ENCODE measurements around the gene PDIA5.
"Not testable (repeated sequence)": the region's sequence is repeated elsewhere in the genome, so short reads cannot be mapped to it uniquely, and the experiment has no call there.

Gene PDIA5

GRCh38 chr3:123110976-123111615 lies 44.3 kb downstream of the PDIA5 start:
- no peak for DNase-seq (ENCODE audit: low spot score)
- no peak for TF ChIP-seq CTCF (IDR thresholded peaks at IDR 0.05; ENCODE audit: extremely low read depth, missing control alignments)

GRCh38 chr3:123111640-123112039 lies 44.8 kb downstream of the PDIA5 start:
- no peak for TF ChIP-seq CTCF (IDR thresholded peaks at IDR 0.05; ENCODE audit: extremely low read depth, missing control alignments)
- DNase-seq (ENCODE audit: low spot score), result no peak

- no peak for TF ChIP-seq CTCF (IDR thresholded peaks at IDR 0.05; ENCODE audit: extremely low read depth, missing control alignments)
- no peak for DNase-seq (ENCODE audit: low spot score)
These were observed 45.4 kb downstream of the PDIA5 start for GRCh38 chr3:123112232-123112631.

GRCh38 chr3:123112656-123113055 lies 45.8 kb downstream of the PDIA5 start:
- not testable (repeated sequence) for DNase-seq (ENCODE audit: low spot score)

- peak; percentile 24 for DNase-seq (ENCODE audit: low spot score)
- no peak for TF ChIP-seq CTCF (IDR thresholded peaks at IDR 0.05; ENCODE audit: extremely low read depth, missing control alignments)
These were observed 47.1 kb downstream of the PDIA5 start for GRCh38 chr3:123113889-123114450.

- TF ChIP-seq CTCF (IDR thresholded peaks at IDR 0.05; ENCODE audit: extremely low read depth, missing control alignments), result no peak
- no peak for DNase-seq (ENCODE audit: low spot score)
These were observed 49.3 kb downstream of the PDIA5 start for GRCh38 chr3:123116116-123116515.

GRCh38 chr3:123119388-123119787 lies 52.6 kb downstream of the PDIA5 start:
- DNase-seq (ENCODE audit: low spot score), result no peak
- no peak for TF ChIP-seq CTCF (IDR thresholded peaks at IDR 0.05; ENCODE audit: extremely low read depth, missing control alignments)

GRCh38 chr3:123119802-123120201 lies 53.0 kb downstream of the PDIA5 start:
- TF ChIP-seq CTCF (IDR thresholded peaks at IDR 0.05; ENCODE audit: extremely low read depth, missing control alignments), result no peak
- DNase-seq (ENCODE audit: low spot score), result no peak

All from GM20000 (cell line).